Measurements from ENCODE around the gene LRATD1. TPM values are rescaled to one million over a fixed set of nuclear protein-coding genes. Genes with fewer than 3 reads are reported as not detected.

The LRATD1 gene
- total RNA-seq, 2 experiments from 2014 or later = not detected

DNA sequence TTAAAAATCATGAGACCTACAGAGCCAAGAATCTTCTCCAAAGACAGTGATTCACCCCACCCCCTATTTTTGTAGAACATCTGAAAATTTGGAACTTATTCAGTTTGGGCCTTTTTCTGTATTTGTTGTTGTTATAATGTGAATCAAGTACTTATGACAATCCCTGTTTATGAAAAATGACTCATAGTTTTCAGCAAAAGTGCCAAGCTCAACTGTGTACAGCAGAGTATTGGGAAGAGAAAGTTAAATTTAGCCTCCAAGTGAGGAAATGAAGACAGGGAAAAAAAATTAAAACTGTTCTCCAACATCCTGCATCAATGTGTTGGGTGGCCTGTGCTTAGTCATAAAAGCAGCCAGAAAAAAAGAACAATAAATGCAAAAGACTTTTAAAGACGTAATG, 46.2 kb downstream of the LRATD1 start:
- H4K20me1 ChIP-seq (ENCODE audit: insufficient read depth, low read length) = no peaks in the 10 kb centered on the region

DNA sequence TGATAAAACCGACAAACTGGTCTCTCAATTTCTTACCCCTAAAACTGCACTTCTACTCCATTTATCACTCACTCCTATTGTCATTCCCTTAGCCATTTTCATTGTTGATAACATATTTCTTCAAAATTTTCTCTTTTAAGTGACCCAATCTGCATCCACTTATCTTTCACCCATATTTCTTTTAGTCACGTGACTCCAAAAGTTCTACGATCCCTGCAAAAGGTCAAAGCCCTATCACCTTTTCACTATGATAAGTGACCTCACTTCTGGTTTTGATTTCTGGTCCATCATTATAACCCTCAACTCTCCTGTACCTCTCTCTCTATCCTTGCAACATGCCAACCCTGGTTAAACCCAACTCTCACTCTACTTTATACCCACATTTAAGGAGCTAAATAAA, 49.1 kb downstream of the LRATD1 start:
- no peaks in the 10 kb centered on the region for H4K20me1 ChIP-seq (ENCODE audit: insufficient read depth, low read length)
- no peak overlapping the region for H3K27ac ChIP-seq (ENCODE audit: low read depth, low read length, poor library complexity, severe bottlenecking)
- BruUV-seq (replicated peaks) = no TSS peak
- intact Hi-C loops (cut with micrococcal nuclease; ENCODE audit: unreplicated experiment) = no loop called here
- no peaks in the 10 kb centered on the region for H3K79me2 ChIP-seq (ENCODE audit: insufficient read depth, low read depth, low read length)
- no peak overlapping the region for H3K4me3 ChIP-seq (ENCODE audit: low read depth, low read length, poor library complexity, severe bottlenecking)
- TF ChIP-seq EZH2phosphoT487 (IDR thresholded peaks at IDR 0.05; ENCODE audit: borderline replicate concordance, low read depth, low read length) = no peak
- TF ChIP-seq, protein P1, sequence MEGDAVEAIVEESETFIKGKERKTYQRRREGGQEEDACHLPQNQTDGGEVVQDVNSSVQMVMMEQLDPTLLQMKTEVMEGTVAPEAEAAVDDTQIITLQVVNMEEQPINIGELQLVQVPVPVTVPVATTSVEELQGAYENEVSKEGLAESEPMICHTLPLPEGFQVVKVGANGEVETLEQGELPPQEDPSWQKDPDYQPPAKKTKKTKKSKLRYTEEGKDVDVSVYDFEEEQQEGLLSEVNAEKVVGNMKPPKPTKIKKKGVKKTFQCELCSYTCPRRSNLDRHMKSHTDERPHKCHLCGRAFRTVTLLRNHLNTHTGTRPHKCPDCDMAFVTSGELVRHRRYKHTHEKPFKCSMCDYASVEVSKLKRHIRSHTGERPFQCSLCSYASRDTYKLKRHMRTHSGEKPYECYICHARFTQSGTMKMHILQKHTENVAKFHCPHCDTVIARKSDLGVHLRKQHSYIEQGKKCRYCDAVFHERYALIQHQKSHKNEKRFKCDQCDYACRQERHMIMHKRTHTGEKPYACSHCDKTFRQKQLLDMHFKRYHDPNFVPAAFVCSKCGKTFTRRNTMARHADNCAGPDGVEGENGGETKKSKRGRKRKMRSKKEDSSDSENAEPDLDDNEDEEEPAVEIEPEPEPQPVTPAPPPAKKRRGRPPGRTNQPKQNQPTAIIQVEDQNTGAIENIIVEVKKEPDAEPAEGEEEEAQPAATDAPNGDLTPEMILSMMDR (conservative IDR thresholded peaks at IDR 0.05; ENCODE audit: low read length) = no peak
- no peaks in the 10 kb centered on the region for H3K9me2 ChIP-seq (ENCODE audit: insufficient read depth, low read length)
- POLR2A ChIA-PET = no interaction called here
- no peak overlapping the region for H3K4me2 ChIP-seq (ENCODE audit: low read length)
- H3K4me1 ChIP-seq (ENCODE audit: insufficient read depth, low read length, poor library complexity, severe bottlenecking) = no peaks in the 10 kb centered on the region
- no peaks in the 10 kb centered on the region for H3K36me3 ChIP-seq (ENCODE audit: insufficient read depth, low read length)
- CTCF ChIA-PET (ENCODE audit: unreplicated experiment) = no interaction called here
- H2AFZ ChIP-seq (ENCODE audit: low read length) = no peak overlapping the region
- DNase-seq (ENCODE audit: low spot score) = no peak
- H3K9me3 ChIP-seq (ENCODE audit: low read length) = no peaks in the 10 kb centered on the region

More for the DNA sequence above, 46.2 kb downstream of the LRATD1 start:
- no peak for DNase-seq (ENCODE audit: low spot score)
- H3K36me3 ChIP-seq (ENCODE audit: insufficient read depth, low read length) = no peaks in the 10 kb centered on the region
- no peak overlapping the region for H2AFZ ChIP-seq (ENCODE audit: low read length)
- ChIA-PET CTCF (ENCODE audit: unreplicated experiment) (no interaction called here), POLR2A (interaction anchor here (1.1 kb wide), 1 partner anchor 8 kb away, joined by 3 read pairs; no protein-coding TSS in a partner anchor)
- intact Hi-C loops (cut with micrococcal nuclease; ENCODE audit: unreplicated experiment) = no loop called here
- no peaks in the 10 kb centered on the region for H3K4me1 ChIP-seq (ENCODE audit: insufficient read depth, low read length, poor library complexity, severe bottlenecking)
- no peaks in the 10 kb centered on the region for H3K79me2 ChIP-seq (ENCODE audit: insufficient read depth, low read depth, low read length)
- BruUV-seq (replicated peaks) = no TSS peak
- H3K4me3 ChIP-seq (ENCODE audit: low read depth, low read length, poor library complexity, severe bottlenecking) = no peak overlapping the region
- H3K27ac ChIP-seq (ENCODE audit: low read depth, low read length, poor library complexity, severe bottlenecking) = no peak overlapping the region
- H3K9me2 ChIP-seq (ENCODE audit: insufficient read depth, low read length) = no peaks in the 10 kb centered on the region
- TF ChIP-seq, protein P1 (conservative IDR thresholded peaks at IDR 0.05; ENCODE audit: low read length) = no peak
- TF ChIP-seq EZH2phosphoT487 (IDR thresholded peaks at IDR 0.05; ENCODE audit: borderline replicate concordance, low read depth, low read length) = no peak
- H3K9me3 ChIP-seq (ENCODE audit: low read length) = no peaks in the 10 kb centered on the region
- H3K4me2 ChIP-seq (ENCODE audit: low read length) = no peak overlapping the region

Data from OCI-LY7 (cell line).